HG03097 (cell line): ENCODE measurements around the gene EPHB2.

Experiments used
- ATAC-seq: cut with Tn5 transposase; IDR thresholded peaks from one replicate; pipeline ENCODE4 v1.9.1; 2021; ENCODE audit not compliant: unreplicated experiment, low FRiP score

The EPHB2 gene

GRCh38 chr1:22875241-22875640 is 164.6 kb downstream of the EPHB2 start:
- no peak for ATAC-seq

GRCh38 chr1:22875841-22876240 is 165.2 kb downstream of the EPHB2 start:
- no peak for ATAC-seq

GRCh38 chr1:22876359-22877111 is 165.9 kb downstream of the EPHB2 start:
- ATAC-seq = no peak

GRCh38 chr1:22877112-22877915 is 166.7 kb downstream of the EPHB2 start:
- ATAC-seq = no peak

DNA sequence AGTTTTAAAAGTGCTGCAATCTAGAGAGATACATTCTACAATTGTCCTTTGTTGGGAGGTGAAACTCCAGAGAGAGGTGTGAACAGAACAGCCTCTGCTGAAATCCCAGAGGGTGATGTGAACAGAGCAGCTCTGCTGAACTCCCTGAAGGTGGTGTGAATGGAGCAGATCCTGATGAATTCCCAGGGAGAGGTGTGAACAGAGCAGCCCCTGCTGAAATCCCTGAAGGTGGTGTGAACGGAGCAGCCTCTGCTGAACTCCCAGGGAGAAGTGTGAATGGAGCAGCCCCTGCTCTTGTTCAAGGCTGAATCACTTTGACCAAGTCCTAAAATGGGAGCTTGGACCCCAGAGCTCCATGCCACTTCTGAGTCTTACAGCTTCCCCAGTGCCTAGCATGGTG is 167.3 kb downstream of the EPHB2 start:
- ATAC-seq = no peak

GRCh38 chr1:22878626-22879025 is 168.0 kb downstream of the EPHB2 start:
- no peak for ATAC-seq

DNA sequence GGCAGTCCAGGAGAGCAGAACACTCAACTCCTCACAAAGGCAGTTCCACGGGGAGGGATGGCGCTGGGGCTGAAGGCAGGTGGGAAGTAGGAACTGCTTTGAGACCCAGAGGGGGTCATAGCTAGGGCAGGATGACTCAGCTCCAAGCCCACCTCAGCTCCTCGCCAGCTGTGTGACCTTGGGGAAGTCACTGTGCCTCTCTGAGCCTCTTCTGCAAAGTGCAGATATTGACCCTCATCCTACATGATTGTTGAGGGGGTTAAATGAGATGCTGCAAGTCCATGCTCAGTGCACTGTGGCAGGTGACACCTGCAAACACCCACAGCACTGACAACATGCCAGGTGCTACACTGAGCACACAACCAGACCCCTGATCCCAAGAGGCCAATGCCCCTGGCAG is 168.8 kb downstream of the EPHB2 start:
- ATAC-seq = no peak

DNA sequence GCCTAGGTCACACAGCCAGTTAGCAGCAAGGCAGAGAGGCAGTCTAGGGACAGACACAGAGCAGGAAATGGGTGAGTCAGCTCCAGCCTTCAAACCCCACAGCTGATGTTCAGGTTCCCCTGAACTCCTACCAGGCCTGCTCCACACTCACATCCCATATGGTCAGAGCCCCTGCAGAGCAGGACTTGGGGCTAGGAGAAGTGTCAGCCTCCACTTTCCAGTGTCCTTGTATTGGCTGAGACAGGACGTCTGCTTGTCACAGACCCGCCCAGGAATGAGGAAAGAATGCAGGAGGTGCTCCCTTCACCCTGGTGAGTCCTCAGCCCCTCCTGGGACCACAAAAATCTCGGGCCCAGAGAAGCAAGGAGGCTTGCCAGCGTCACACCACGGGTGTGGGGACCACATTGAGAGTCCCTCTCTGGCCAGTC is 169.5 kb downstream of the EPHB2 start:
- ATAC-seq = no peak

- ATAC-seq = no peak
Observed at GRCh38 chr1:22883406-22883805, 172.8 kb downstream of the EPHB2 start.

DNA sequence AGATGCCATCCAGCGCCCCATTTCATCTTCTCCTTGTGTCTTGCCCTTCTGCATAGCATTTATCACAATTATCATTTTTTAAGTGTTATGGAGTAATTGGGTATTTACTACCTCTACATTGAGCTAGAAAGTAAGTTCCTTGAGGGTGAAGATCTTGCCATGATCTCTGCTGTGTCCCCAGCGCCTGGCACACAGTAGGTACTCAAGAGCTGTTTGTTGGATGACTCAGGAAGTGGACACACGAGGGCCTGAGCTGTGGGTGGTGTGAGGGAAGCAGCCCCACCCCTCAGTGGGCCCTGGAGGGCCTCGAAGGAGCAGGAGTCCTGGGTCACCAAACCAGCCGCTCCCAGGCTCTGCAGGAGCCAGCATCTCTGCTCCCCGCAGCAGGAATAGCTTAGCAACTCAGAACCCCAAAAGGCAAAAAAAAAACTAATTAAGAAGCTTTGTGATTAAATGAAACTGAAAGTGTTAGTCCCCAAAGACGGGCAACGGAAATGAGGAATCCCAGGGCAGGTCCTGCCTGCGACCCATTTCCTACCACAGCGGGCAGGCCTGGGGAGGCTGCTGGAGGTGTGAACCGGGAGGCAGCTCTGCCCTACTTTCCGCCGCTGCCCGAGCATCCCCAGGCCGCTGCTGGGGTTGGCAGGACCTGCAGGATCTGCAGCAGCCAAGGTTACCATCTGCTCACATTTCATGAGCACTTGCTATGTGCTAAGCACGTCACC is 174.3 kb downstream of the EPHB2 start:
- ATAC-seq = no peak

- ATAC-seq = no peak
Observed at GRCh38 chr1:22886211-22886610, 175.6 kb downstream of the EPHB2 start.

DNA sequence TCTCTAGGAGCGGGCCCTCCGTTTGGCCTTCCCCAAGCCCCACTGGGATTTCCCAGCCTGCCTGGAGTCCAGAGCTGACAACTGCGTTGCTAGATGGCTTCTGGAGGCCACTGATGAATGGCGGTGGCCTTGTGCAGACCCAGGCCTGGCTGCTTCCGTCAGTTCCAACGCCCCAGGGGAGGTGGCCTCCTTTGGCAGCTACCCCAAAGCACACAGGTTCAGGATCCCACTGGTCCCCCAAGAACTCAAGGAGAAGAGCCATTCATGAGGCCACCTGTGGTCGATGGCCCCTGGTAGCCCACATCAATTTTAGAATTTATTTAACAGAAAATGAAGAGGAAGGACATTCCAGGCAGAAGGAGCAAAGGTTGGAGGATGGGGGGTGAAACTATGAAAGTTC is 176.9 kb downstream of the EPHB2 start:
- no peak for ATAC-seq

DNA sequence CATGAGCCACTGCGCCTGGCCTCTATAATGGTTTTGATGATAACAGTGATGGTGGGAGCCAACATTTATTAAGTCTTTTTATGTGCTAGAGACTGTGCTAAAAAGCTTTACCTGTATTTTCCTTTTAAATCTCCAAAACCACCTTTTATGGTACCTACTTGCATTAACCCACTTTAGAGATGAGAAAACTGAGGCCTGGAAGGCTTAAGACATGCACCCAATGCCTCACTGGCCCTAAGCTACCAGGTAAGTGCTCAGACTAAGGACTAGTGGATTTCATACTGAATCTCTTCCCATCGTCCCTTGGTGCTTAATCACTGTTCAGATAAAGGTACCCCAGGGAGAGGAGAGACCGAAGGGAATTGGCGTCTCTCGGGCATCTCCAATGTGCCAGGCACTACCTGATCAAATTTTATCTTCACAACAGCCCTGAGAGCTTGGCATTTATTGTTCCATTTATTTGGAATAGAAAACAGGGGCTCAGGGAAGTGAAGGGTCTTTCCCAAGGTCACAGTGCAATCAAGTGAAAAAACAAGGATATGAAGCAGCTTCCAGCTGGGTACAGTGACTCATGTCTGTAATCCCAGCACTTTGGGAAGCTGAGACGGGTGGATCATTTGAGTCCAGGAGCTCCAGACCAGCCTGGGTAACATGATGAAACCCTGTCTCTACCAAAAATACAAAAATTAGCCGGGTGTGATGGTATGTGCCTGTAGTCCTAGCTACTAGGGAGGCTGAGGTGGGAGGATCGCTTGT is 177.9 kb downstream of the EPHB2 start:
- ATAC-seq = no peak

DNA sequence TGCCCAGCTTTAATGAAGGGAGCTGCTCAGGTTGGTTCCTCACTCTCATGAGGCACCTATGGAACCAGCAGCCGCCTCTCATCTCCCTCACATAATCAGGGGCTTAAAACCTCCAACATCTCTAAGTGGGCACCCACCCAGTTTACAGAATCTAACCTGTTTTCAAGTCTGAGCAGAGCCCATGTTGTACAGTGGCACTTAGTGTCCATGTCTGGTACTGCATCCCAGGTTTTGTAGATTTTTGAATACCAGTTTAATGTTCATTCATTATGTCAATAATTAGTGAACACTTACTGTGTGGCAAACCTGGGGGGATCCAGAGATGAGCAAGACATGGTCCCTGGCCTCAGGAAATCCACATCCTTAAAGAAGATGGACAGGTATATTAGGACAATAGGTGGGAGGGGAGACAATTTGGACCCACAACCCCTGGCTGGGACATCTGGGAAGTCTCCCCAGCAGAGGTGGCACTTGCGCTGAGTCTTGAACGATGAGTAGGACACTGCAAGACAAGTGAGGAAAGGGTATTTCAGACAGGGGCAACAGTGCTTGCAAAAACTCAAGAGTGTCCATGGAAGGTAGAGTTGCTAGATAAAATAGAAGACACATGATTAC is 178.7 kb downstream of the EPHB2 start:
- no peak for ATAC-seq

DNA sequence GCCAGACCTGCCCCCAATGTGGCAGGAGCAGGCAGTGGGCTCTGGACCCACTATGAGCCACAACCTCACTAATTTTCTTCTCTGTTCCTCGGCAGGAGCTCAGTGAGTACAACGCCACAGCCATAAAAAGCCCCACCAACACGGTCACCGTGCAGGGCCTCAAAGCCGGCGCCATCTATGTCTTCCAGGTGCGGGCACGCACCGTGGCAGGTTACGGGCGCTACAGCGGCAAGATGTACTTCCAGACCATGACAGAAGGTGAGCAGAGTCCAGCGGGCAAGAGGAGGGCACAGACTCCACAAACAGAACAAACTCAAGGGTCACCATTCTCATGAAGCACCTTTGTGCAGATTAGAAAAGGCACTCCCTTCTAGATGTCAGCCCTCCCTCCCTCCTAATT is 182.2 kb downstream of the EPHB2 start:
- no peak for ATAC-seq

- no peak for ATAC-seq
Observed at GRCh38 chr1:22893292-22893691, 182.7 kb downstream of the EPHB2 start.

- ATAC-seq = no peak
Observed at GRCh38 chr1:22895357-22895756, 184.7 kb downstream of the EPHB2 start.

GRCh38 chr1:22896184-22896583 is 185.5 kb downstream of the EPHB2 start:
- no peak for ATAC-seq

GRCh38 chr1:22900451-22900850 is 189.8 kb downstream of the EPHB2 start:
- no peak for ATAC-seq

DNA sequence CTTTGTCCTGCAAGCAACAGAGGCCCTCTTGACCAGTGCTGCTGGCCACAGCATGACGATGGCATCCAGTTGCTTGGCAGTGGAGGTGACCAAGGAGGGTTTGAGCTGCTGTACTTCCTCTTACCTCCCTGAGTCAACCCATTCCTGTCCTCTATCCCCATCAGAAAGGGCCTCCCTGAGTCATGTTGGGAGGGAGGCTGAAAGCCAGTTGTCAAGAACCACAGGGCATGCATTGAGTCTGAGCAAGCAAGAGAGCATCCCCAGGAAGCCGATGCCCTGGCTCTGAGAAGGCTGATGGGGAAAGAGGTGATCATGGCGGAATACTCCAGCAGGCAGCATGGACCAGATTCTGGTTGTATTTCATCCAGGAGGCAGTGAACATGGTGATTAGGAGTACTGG is 192.5 kb downstream of the EPHB2 start:
- ATAC-seq = no peak
